Keratinocyte (primary cell): Measurements from ENCODE around the gene TMEM138. TPM values are rescaled to one million over a fixed set of nuclear protein-coding genes. Genes with fewer than 3 reads are reported as not detected.

Experiments used
- DNase-seq: peaks from one replicate; pipeline ENCODE4 v3.0.0-alpha.2; 2011; ENCODE audit warnings: low read depth, missing footprints, low spot score
- FAIRE-seq: peaks from 2 replicates; lab custom pipeline; 2011; peaks lifted over from hg19 to GRCh38; lab: Jason Lieb, UNC
- H2AFZ ChIP-seq: 2 replicates; pipeline ENCODE4 v1.6.0; 2012; ENCODE audit warnings: low read length, control low read depth, inconsistent platforms; ENCODE audit not compliant: control insufficient read depth
- H3K27ac ChIP-seq: 2 replicates; pipeline ENCODE4 v1.5.1; 2011; ENCODE audit warnings: low read length; ENCODE audit not compliant: control insufficient read depth, insufficient read depth
- H3K27me3 ChIP-seq: 3 replicates; pipeline ENCODE4 v1.6.0; 2011; ENCODE audit warnings: low read length; ENCODE audit not compliant: control insufficient read depth, insufficient read depth; ENCODE audit errors: extremely low read depth
- H3K36me3 ChIP-seq, 2 experiments: 2 replicates in 1 of 2; 3 replicates in 1 of 2; pipeline ENCODE4 v1.5.1; 2011; ENCODE audit warnings: low read length in 2 of 2, mild to moderate bottlenecking in 1 of 2; ENCODE audit not compliant: control insufficient read depth in 2 of 2, insufficient read depth in 2 of 2; ENCODE audit errors: extremely low read depth in 1 of 2
- H3K4me1 ChIP-seq: 3 replicates; pipeline ENCODE4 v1.5.1; 2011; ENCODE audit warnings: low read length; ENCODE audit not compliant: control insufficient read depth, insufficient read depth; ENCODE audit errors: extremely low read depth
- H3K4me2 ChIP-seq: 3 replicates; pipeline ENCODE4 v1.6.0; 2011; ENCODE audit warnings: low read depth, low read length; ENCODE audit not compliant: control insufficient read depth, insufficient read depth; ENCODE audit errors: extremely low read depth
- H3K4me3 ChIP-seq, 3 experiments: fragments of 200-600 bp in 1 of 3; sonication (generic) in 1 of 3; 2 replicates in 2 of 3; 3 replicates in 1 of 3; pipeline ENCODE4 v1.5.1; 2011 to 2016; ENCODE audit warnings: low read length in 3 of 3, mild to moderate bottlenecking in 3 of 3, control low read depth in 2 of 3, inconsistent platforms in 1 of 3, low read depth in 1 of 3, mixed read lengths in 1 of 3, mixed run types in 1 of 3, moderate library complexity in 1 of 3; ENCODE audit not compliant: control insufficient read depth in 2 of 3, insufficient read depth in 2 of 3; ENCODE audit errors: extremely low read depth in 1 of 3
- H3K79me2 ChIP-seq: 2 replicates; pipeline ENCODE4 v1.6.0; 2012; ENCODE audit warnings: low read length; ENCODE audit not compliant: control insufficient read depth, insufficient read depth
- H3K9ac ChIP-seq: 3 replicates; pipeline ENCODE4 v1.6.0; 2011; ENCODE audit warnings: low read length; ENCODE audit not compliant: control insufficient read depth, insufficient read depth; ENCODE audit errors: extremely low read depth
- H3K9me1 ChIP-seq: 3 replicates; pipeline ENCODE4 v1.6.0; 2011; ENCODE audit warnings: low read length; ENCODE audit not compliant: control insufficient read depth, insufficient read depth; ENCODE audit errors: extremely low read depth
- H3K9me3 ChIP-seq: 2 replicates; pipeline ENCODE4 v1.5.1; 2012; ENCODE audit warnings: low read depth, low read length; ENCODE audit not compliant: control insufficient read depth
- H4K20me1 ChIP-seq: 3 replicates; pipeline ENCODE4 v1.6.0; 2011; ENCODE audit warnings: low read length; ENCODE audit not compliant: control insufficient read depth, insufficient read depth; ENCODE audit errors: extremely low read depth
- CTCF ChIP-seq, 3 experiments: IDR thresholded peaks in 1 of 3; conservative IDR thresholded peaks in 1 of 3; optimal IDR thresholded peaks in 1 of 3; 2 replicates in 2 of 3; 3 replicates in 1 of 3; pipeline versions ENCODE3 to v1.5.1; 2011; ENCODE audit warnings: low read length in 3 of 3, mild to moderate bottlenecking in 3 of 3, moderate library complexity in 2 of 3, control low read depth in 1 of 3, inconsistent platforms in 1 of 3; ENCODE audit not compliant: insufficient read depth in 2 of 3; ENCODE audit errors: extremely low read depth in 1 of 3
- EZH2 ChIP-seq: IDR thresholded peaks from one replicate; pipeline ENCODE4 v1.6.1; 2012; ENCODE audit warnings: inconsistent platforms, mild to moderate bottlenecking, low read length, moderate library complexity
- dilution Hi-C: fragments of 300-500 bp; cut with MboI; formaldehyde crosslinking; loops from one replicate; pipeline ENCODE4 v1.7.0; 2020; ENCODE audit warnings: low sequenced_read_pairs; ENCODE audit not compliant: extremely low pct_ligation_motif_present
- polyA plus RNA-seq, 5 experiments: library from polyadenylated mRNA; depleted of rRNA in 3 of 5; stranded (reverse) in 3 of 5; stranded (forward) in 1 of 5; unstranded in 1 of 5; fragments of >200 nt; gene quantifications; 1 replicate in 1 of 5; 2 replicates in 3 of 5; 3 replicates in 1 of 5; pipeline versions ENCODE4 v1.2.1 to v1.2.3, GENCODE V29; 2011 to 2012; ENCODE audit warnings: missing spikeins in 2 of 5, low read depth in 1 of 5, low replicate concordance in 1 of 5

TMEM138 gene
- polyA plus RNA-seq, 1 donor (not counting 4 experiments of a cell fraction or from before 2014, with no cell fraction given) = 85.4 TPM

DNA sequence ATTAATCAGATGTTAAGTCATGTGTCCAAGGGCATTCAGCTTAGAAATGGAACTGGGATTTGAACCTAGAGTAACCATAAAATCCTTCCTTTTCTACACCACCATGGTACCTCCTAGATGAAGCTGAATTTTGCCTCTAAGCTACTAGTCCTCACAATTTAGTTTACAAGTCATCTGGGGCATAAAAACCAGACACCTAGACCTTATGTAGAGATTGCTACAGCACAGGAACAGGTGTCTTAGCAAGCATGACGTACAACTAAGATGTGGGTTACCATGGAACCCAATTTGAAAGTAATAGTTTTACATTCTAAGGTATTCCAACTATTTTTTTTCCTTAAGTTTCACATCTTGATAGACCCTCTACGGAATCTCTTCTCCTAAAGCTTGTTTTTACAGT is 39.4 kb downstream of the TMEM138 start:
- FAIRE-seq (no peak), DNase-seq (no peak)
- dilution Hi-C loops = no loop called here
- Histone ChIP-seq H3K27me3 (no peaks in the 10 kb centered on the region), H3K36me3 (peaks cover 25 to 31% of the 10 kb centered on the region in 2 experiments), H3K4me2 (no peak overlapping the region), H3K27ac (no peak overlapping the region), H4K20me1 (no peaks in the 10 kb centered on the region), H3K9ac (no peak overlapping the region), H3K9me1 (no peaks in the 10 kb centered on the region), H3K4me1 (no peaks in the 10 kb centered on the region), H3K9me3 (no peaks in the 10 kb centered on the region), H3K79me2 (no peaks in the 10 kb centered on the region), H3K4me3 (no peak overlapping the region), H2AFZ (no peak overlapping the region)
- no peak for TF ChIP-seq EZH2
- TF ChIP-seq CTCF (optimal IDR thresholded peaks at IDR 0.05 in 1 of 3, IDR thresholded peaks at IDR 0.05 in 1 of 3, conservative IDR thresholded peaks at IDR 0.05 in 1 of 3; ENCODE audit: extremely low read depth in 1 of 3, insufficient read depth in 2 of 3, low read length in 3 of 3) = no peak

GRCh38 chr11:61403658-61404057 is 41.5 kb downstream of the TMEM138 start:
- Histone ChIP-seq H3K9me3 (no peaks in the 10 kb centered on the region), H3K9me1 (no peaks in the 10 kb centered on the region), H3K27ac (no peak overlapping the region), H3K27me3 (no peaks in the 10 kb centered on the region), H3K4me3 (no peak overlapping the region), H3K79me2 (peaks cover 2% of the 10 kb centered on the region), H3K9ac (no peak overlapping the region), H4K20me1 (no peaks in the 10 kb centered on the region), H2AFZ (no peak overlapping the region), H3K4me1 (no peaks in the 10 kb centered on the region), H3K4me2 (no peak overlapping the region), H3K36me3 (peaks cover 31 to 35% of the 10 kb centered on the region in 2 experiments)
- DNase-seq = no peak
- no peak for FAIRE-seq
- TF ChIP-seq EZH2 (no peak), CTCF (optimal IDR thresholded peaks at IDR 0.05 in 1 of 3, IDR thresholded peaks at IDR 0.05 in 1 of 3, conservative IDR thresholded peaks at IDR 0.05 in 1 of 3; ENCODE audit: extremely low read depth in 1 of 3, insufficient read depth in 2 of 3, low read length in 3 of 3) (no peak)
- dilution Hi-C loops = no loop called here
